BJ (cell line): ENCODE measurements around the gene PPIL6. TPM values are rescaled to one million over a fixed set of nuclear protein-coding genes. Genes with fewer than 3 reads are reported as not detected.

Experiments used
- CTCF ChIA-PET: fragments of 350-600 bp; formaldehyde crosslinking; extraction: SDS; loops from one replicate; lab custom pipeline; 2021; ENCODE audit warnings: antibody characterized with exemption, inconsistent platforms; lab: Yijun Ruan, JAX
- POLR2A ChIA-PET: fragments of 300-600 bp; sonication (Branson Sonifier 250); formaldehyde crosslinking; extraction: SDS; loops from one replicate; lab custom pipeline; 2021; ENCODE audit warnings: antibody characterized with exemption; lab: Charles Lee
- DNase-seq: peaks from one replicate; pipeline ENCODE4 v3.0.0-alpha.2; 2011; ENCODE audit warnings: low read depth
- H3K27me3 ChIP-seq: 2 replicates; pipeline ENCODE4 v1.6.0; 2011; ENCODE audit warnings: low read length; ENCODE audit not compliant: control insufficient read depth, insufficient read depth
- H3K36me3 ChIP-seq: 2 replicates; pipeline ENCODE4 v1.5.1; 2011; ENCODE audit warnings: low read length; ENCODE audit not compliant: control insufficient read depth, insufficient read depth
- H3K4me3 ChIP-seq: 2 replicates; pipeline ENCODE4 v1.5.1; 2011; ENCODE audit warnings: low read depth, mild to moderate bottlenecking, control low read depth, low read length
- CTCF ChIP-seq: IDR thresholded peaks from 2 replicates; pipeline ENCODE4 v1.5.1; 2011; ENCODE audit warnings: low read depth, mild to moderate bottlenecking, control low read depth, inconsistent platforms, low read length, moderate library complexity; ENCODE audit not compliant: insufficient read depth
- polyA plus RNA-seq: library from polyadenylated mRNA; depleted of rRNA; stranded (reverse); fragments of >200 nt; gene quantifications from 2 replicates; pipeline ENCODE4 v1.2.3, GENCODE V29; 2011

PPIL6 gene
- polyA plus RNA-seq, 1 experiment = 0.48 TPM

- ChIA-PET CTCF (interaction anchor here (2.0 kb wide), 1 partner anchor 8 kb away, joined by 7 read pairs; no protein-coding TSS in a partner anchor), POLR2A (no interaction called here)
- no peak for TF ChIP-seq CTCF
- peaks cover 40% of the 10 kb centered on the region for H3K36me3 ChIP-seq
- DNase-seq = no peak
- no peak overlapping the region for H3K4me3 ChIP-seq
- H3K27me3 ChIP-seq = no peaks in the 10 kb centered on the region
Measured at GRCh38 chr6:109446072-109446471, 5.6 kb upstream of the PPIL6 start.

GRCh38 chr6:109445382-109445781 is 5.0 kb upstream of the PPIL6 start:
- CTCF ChIA-PET = interaction anchor here (2.0 kb wide), 1 partner anchor 8 kb away, joined by 7 read pairs; no protein-coding TSS in a partner anchor

GRCh38 chr6:109443425-109443950 is 3.1 kb upstream of the PPIL6 start:
- Histone ChIP-seq H3K4me3 (no peak overlapping the region), H3K36me3 (peaks cover 28% of the 10 kb centered on the region), H3K27me3 (no peaks in the 10 kb centered on the region)
- POLR2A ChIA-PET = no interaction called here
- CTCF ChIA-PET = no interaction called here
- DNase-seq = no peak
- TF ChIP-seq CTCF = no peak

More at GRCh38 chr6:109445382-109445781, 5.0 kb upstream of the PPIL6 start:
- DNase-seq = no peak
- POLR2A ChIA-PET = no interaction called here
- H3K4me3 ChIP-seq = no peak overlapping the region
- no peaks in the 10 kb centered on the region for H3K27me3 ChIP-seq
- peak; percentile 8; the same call in 1 of the 2 replicates for TF ChIP-seq CTCF
- H3K36me3 ChIP-seq = peaks cover 38% of the 10 kb centered on the region

- Histone ChIP-seq H3K4me3 (no peak overlapping the region), H3K27me3 (no peaks in the 10 kb centered on the region), H3K36me3 (peaks cover 26% of the 10 kb centered on the region)
- POLR2A ChIA-PET = no interaction called here
- CTCF ChIA-PET = interaction anchor here (1.4 kb wide), 1 partner anchor 12 kb away, joined by 6 read pairs; no protein-coding TSS in a partner anchor
- TF ChIP-seq CTCF = no peak
- DNase-seq = no peak
Measured at GRCh38 chr6:109442393-109442924, 2.0 kb upstream of the PPIL6 start.

- peaks cover 25% of the 10 kb centered on the region for H3K36me3 ChIP-seq
- POLR2A ChIA-PET = interaction anchor here (0.5 to 1.0 kb wide), 3 partner anchors 14 to 347 kb away, joined by 3 to 4 read pairs (median 4); partner anchors contain the start of genes MICAL1 and SESN1
- CTCF ChIA-PET = interaction anchor here (0.6 to 1.6 kb wide), 8 partner anchors 12 to 649 kb away, joined by 3 to 9 read pairs (median 4); no protein-coding TSS in a partner anchor
- peak overlapping the region; percentile 92 for H3K4me3 ChIP-seq
- no peak for DNase-seq
- no peaks in the 10 kb centered on the region for H3K27me3 ChIP-seq
- peak; percentile 49 for TF ChIP-seq CTCF
Measured at GRCh38 chr6:109441069-109441816, 815 bp upstream of the PPIL6 start.
